Medulla oblongata (tissue), 1 donor: ENCODE data around the gene KCNS3.
"Not testable (repeated sequence)": the region's sequence is repeated elsewhere in the genome, so short reads cannot be mapped to it uniquely, and the experiment has no call there.

Source experiments
- DNase-seq: peaks from one replicate; pipeline ENCODE4 v3.0.0-alpha.2; 2015; ENCODE audit errors: extremely low spot score

Gene KCNS3

DNA sequence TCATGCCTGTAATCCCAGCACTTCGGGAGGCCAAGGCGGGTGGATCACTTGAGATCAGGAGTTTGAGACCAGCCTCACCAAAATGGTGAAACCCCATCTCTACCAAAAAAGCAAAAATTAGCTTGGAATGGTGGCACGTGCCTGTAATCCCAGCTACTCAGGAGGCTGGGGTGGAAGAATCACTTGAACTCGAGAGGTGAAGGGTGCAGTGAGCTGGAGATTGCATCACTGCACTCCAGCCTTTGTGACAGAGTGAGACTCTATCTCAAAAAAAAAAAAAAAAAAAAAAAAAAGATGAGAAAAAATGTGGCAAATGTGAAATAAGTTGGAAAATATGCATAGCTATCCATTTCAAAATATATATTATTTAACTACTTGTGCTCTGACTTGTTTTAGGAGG is 65.0 kb downstream of the KCNS3 start:
- no peak for DNase-seq

DNA sequence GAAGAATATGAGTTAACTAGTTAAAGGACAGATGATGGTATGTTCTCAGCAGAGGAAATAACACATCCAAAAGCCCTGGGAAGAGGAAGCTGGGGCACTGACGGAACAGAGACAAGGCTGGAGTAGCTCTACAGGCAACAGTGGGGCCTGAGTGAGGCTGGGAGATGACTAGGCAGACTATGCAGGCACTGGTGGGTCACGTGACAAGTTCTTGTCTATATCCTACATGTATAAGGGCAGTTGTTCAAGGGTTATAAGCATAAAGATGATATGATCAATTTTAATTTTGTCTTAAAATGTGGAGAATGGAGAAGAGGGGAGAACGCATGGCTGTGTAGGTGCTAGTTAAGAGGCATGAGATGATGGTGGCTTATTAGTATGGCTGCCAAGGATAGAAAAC is 68.6 kb downstream of the KCNS3 start:
- no peak for DNase-seq

DNA sequence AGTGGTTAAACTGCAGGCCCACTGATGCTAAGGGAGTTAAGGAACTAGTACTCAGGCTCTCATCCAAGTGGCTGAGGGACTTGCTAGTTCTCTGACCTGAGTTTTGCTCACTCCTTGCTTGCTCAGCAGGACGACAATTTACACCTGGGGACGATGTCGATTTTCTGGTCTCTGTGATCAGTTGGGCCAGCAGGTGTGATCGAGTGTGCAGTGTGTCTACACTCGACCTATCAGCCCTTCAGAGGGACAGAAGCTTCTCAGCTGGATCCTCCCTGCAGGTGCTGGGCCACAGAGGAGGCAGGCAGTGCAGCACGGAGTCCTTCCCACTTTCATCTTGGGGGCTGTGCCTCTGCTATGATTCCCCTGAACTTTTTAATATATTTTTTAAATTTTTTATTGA is 71.5 kb downstream of the KCNS3 start:
- DNase-seq, result no peak

DNA sequence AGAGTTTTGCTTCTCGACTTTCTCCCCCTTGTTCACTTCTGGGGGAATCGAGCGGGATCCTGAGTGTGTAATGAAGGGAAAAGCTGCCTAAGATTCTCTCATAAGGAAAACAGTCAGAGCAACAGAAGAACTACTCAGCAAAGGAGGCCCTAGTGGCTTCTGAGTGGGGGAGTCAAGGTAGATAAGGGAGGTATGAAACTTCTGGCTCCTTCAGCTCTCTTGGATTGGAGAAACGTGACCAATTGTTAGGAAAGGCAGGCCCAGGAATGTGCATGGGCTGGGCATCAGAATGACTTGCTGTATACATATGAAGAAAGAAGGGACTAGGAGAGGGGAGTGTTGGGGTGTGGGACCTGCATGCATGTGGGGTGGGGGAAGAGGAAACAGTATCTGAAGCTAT is 73.1 kb downstream of the KCNS3 start:
- DNase-seq, result no peak

DNA sequence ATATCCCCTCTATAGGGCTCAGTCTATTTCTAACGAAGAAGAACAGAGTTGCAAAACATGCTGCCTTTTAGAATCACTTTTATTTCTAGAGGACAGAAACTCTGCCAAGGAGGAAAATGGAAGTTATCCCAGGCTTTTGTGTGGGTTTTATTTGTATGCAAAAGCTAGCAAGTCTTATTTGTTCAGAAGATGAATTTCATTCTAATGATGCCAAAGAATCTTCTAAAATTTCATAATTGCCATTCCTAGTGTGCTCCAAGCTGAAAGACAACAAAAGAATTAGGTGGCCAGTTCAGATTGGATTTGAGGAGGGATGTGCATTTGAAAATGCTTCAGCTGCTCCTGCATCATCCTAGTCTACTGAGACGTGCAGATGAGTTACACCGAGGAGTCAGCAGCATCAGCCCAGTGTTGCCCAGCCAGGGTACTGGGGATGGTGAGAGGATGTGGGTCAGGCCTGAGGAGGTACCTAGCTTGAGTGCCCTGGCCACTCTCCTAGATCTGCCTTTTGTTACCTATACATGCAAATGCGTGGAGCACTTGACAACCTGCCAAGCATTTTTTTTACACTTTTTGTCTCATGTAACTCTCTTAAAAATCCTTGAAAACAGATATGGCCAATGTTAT is 80.1 kb downstream of the KCNS3 start:
- DNase-seq, result peak; percentile 46

DNA sequence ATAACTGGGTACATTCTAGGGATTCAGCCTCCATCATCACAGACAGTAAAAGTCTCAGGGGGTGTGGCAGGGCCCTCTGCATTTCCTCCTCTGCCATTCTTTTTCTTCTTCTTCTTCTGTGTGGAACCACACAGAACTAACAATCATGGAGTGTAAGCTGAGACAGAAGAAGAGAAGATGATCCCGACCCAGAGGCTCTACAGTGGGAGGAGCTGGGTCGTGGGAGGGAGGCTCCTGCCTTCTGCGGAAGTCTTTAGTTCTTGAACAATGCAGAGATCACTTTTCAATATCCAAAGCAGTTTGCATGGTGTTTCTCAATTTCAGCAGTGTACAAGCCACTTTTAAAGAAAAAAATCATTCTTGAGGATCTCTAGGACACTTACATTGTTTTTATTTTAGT is 80.9 kb downstream of the KCNS3 start:
- no peak for DNase-seq

DNA sequence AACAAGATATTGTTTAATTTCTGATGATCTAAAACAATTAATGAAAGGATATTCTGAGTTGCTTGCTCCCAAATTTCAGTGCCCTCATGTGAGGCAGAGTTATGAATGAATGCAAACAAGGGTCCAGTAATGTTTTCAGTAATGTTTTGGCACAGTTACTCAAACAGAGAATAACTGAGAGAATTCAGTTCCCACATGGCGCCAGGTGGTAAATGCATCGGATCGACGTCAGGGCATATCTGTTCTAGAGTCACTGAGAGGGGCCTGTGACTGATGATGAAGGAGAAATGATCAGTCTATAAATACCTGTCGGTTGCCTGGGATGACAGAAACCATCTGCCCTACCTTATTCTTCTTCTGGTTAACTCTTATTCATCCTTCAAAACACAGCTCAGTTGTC is 81.4 kb downstream of the KCNS3 start:
- no peak for DNase-seq

DNA sequence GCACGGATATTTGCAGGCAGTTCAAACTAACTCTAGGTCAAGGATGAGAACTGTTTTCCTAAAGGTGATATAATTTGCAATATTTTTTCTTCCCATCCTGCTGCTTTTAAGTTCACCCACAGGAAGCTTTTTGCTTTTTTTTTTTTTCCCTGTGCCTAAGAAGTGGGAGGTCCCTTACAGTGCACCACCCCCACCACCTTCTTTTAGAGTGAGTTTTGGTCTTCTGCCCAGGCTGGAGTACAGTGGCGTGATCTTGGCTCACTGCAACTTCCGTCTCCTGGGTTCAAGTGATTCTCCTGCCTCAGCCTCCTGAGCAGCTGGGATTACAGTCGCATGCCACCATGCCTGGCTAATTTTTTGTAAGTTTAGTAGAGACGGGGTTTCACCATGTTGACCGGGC is 82.5 kb downstream of the KCNS3 start:
- no peak for DNase-seq

DNA sequence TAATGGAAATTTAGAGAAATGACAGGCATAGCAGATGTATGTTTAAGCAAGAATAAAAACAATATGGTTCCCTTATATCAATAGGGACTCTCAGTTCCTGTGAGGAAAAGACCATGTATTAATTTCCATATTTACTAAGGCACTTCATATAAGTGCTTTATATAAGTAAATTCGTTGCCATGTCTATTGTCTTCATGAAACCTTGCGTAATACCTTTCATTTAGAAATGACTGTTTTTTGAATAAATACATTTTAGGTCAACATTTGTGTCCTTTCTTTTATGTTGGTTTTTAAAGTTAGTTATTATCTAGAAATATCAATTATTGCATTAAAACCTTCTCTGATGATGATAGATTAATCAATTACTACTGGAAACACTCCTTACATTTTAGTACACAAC is 83.3 kb downstream of the KCNS3 start:
- no peak for DNase-seq

DNA sequence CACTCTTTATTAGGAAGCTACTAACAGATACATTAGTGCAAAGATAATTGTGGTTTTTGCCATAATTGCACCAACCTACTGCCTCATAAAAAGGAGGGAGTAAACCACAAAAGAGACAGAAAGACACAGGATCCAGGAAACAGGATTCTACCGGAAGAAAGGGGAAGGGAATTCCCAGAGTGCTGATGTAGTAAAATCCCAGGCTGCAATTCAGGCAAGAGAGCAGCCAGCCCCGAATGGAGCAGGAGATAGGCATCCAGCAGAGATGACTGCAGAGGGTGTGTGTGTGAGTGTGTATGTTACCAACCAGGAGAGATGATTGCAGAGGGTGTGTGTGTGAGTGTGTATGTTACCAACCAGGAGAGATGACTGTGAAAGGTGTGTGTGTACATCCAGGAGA is 84.4 kb downstream of the KCNS3 start:
- DNase-seq, result no peak

DNA sequence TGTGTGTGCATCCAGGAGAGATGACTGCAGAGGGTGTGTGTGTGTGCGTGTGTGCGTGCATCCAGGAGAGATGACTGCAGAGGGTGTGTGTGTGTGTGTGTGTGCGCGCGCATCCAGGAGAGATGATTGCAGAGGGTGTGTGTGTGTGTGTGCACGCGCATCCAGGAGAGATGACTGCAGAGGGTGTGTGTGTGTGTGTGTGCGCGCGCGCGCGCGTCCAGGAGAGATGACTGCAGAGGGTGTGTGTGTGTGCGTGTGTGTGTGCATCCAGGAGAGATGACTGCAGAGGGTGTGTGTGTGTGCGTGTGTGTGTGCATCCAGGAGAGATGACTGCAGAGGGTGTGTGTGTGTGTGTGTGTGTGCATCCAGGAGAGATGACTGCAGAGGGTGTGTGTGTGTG is 85.1 kb downstream of the KCNS3 start:
- DNase-seq, result not testable (repeated sequence)

DNA sequence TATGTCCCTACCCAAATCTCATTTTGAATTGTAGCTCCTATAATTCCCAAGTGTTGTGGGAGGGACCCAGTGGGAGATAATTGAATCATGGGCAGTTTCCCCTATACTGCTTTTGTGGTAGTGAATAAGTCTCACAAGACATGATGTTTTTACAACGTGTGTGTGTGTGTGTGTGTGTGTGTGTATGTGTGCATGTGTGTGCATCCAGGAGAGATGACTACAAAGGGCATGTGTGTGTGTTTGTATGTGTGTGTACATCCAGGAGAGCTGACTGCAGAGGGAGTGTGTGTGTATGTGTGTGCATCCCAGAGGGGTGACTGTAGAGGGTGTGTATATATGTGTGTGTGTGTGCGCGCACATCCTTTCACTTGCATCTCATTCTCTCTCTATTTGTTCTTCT is 86.7 kb downstream of the KCNS3 start:
- DNase-seq, result no peak

DNA sequence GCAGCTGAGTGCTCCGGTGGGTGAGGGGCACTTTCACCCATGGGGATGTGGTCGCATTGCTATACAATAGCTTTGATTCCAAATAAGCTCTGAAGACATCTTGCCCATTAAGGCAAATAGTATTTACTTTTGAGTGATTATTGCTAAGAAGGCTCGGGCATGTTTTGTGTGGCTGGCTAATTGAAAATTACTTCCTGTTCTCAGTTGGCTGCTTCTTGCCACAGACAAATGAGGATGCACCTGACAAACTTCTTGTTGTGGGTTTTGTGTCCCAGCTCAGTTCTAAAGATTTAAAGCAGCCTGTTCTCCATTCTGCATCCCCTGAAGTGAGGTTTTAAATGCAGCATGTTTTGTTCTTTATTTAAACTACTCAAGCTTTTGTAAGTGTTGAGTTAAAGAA is 88.3 kb downstream of the KCNS3 start:
- no peak for DNase-seq

DNA sequence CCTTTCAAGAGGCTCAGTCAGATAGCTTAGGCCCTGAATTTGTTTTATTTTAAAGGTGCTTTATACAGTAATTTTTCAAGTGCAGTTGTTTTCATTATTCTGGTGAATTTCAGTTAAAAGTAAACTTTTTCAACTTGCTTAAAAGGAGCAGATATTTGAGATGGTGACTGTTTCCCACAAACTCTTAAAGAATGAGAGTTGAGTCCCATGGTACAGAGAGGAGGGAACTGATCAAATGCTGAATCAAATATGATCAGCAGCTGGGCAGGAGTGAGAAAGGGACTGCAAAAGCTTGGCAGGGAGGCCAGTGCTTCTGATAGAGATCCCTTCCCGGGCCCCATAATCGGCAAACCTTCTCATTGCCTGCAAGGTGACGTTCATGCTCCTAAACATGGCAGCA is 91.2 kb downstream of the KCNS3 start:
- no peak for DNase-seq

DNA sequence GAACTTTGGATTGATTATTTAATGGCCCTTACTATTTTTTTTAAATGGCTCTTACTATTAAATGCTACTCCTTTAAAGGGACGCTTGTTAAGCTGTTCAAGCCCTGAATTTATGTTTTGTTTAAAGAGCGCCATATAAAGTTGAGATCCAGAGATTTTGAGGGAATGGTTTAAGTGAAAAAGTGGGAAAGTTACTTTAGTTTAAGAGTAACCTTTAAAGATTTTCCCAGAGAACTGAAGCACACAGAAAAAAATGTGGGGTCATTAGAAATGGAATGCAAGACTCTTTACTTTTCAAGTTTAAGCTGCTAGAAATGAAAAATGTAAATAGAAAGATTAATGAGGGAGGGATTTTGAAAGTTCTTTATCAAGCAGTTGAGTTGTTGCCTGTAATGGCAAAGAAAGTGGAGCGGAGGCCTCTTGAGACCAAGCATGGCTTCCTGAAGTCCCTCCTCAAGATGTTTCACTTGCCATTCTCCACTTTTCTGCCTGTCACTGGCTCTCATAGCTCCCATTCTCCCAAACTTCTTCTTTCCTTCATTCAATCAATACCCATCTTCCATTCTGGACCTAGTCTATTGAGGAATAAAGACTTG is 93.2 kb downstream of the KCNS3 start:
- no peak for DNase-seq

DNA sequence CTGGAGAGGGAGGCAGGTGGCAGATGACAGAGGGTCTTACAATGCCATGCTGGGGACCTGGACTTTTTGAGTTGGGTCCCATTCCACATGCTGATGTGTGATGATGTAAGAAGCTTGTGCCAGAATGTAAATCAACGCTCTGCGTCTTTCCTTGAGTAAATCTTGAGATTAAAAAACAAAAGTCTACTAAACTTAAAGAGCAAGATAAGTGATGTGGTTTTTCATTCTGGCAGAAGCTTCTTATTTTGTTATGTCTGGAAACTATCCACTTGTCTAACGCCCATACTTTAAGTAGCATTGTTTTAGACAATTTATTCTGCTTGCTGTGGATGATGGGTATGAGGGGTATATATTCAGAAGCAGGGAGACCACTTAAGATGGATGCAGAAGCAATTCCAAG is 94.5 kb downstream of the KCNS3 start:
- DNase-seq, result no peak

DNA sequence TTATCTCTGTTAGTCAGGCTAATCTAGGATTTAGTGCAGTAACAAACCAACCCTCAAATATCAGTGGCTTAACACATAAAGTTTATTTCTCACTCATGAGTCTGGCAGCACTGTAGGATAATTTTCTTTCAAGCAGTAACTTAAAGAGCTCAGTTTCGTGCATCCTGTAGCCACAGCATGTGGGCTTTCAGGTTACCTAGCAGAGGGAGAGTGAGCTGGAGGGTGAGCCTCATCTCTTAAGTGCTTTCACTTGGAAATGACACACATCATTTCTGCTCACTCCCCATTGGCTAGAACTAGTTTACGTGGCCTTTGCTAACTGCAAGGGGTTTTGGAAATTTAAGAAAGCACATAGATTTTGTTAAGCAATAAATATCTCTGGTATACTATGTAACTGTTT is 96.9 kb downstream of the KCNS3 start:
- DNase-seq, result no peak

DNA sequence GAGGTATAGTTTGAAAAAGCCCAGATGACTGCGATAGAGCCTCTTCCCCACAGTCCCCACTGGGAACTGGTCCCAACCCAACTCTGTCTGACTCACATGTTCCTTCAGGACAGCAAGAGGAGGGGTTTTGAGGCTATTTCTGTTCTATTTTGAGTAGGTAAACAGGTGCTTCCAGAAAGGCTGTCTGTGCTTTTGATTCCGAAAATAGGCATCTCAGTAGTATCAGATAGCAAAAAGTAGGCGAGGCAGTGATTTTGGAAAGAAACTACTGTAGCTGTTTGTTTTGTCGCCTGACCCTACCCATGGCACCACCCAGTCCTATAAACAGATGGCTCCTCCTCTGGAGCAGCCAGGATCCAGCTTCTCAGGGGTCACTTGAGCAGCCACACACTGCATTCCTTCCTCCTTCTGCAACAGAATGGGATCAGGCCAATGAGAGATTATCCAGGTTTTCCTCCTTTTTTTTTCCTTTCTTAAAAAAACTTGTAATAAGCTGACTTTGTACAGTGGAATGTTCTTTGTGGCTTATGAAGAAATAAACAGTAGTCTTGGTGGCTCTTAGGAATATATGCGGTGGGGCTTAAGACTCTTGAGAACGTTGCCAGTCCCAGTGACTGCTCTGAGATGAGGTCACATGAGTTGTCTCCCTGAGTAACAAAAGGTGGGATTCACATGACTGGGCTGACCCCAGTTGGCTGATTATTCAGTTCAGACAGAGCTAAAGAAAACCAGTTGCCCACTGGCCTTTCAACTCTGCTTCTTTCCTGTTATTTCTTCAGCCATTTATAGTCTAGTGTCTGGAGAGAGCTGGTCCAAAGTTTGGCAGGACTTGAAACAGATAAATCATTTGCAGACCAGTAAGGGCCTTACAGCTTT is 98.6 kb downstream of the KCNS3 start:
- no peak for DNase-seq

DNA sequence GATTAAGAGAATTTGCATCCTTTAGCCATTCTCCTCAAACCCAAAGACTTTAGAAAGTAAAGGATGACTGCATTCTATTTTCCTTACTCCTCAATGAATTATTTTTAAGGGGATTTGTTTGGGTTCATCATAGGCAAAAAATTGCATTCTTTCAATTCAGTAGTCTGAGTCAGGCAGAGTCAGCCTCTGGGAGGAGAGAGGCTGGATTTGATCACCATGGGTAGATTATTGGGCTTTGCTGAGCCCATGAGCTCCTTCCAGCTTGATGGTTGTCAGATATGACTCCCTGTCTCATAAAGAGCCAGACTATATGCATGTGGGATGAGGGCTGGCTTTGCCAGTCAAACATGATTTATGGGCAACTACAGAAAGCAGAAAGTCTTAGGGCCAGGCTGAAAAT is 101.2 kb downstream of the KCNS3 start:
- no peak for DNase-seq

DNA sequence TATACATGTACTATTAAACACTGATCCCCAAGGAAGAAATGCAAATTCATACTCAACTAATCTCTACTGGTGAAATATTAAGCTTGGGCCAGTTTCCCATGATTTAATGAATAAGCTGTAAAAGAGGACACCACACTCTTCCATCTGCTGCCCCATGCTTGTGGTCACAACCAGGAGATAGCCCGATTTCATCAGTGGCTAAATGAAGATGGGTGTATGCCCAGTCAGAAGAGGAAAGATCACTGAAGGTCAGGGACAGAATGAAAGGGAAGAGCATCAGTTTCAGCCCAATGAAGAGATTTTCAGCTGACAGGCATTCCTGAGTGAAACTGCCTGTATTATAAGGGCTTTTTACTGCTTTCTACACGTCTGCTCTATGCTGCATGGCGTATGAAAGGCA is 103.5 kb downstream of the KCNS3 start:
- no peak for DNase-seq
